NB4 (cell line): ENCODE results near the gene APOL4.
"Not testable (repeated sequence)": the region's sequence is repeated elsewhere in the genome, so short reads cannot be mapped to it uniquely, and the experiment has no call there.

Experiments used
- MAX ChIP-seq: IDR thresholded peaks from 2 replicates; pipeline ENCODE4 v1.6.1; 2011; ENCODE audit warnings: low read depth, low read length
- MYC ChIP-seq: IDR thresholded peaks from 2 replicates; pipeline ENCODE4 v1.6.1; 2011; ENCODE audit warnings: low read depth, low read length
- POLR2A ChIP-seq: IDR thresholded peaks from 2 replicates; pipeline ENCODE4 v1.6.1; 2011; ENCODE audit warnings: mild to moderate bottlenecking; ENCODE audit not compliant: insufficient read length; ENCODE audit errors: extremely low read depth
- TF ChIP-seq, protein P1 (sequence below): IDR thresholded peaks from one replicate; pipeline ENCODE4 v1.5.1; 2012; ENCODE audit warnings: low read depth, low read length

- TF ChIP-seq, protein P1, sequence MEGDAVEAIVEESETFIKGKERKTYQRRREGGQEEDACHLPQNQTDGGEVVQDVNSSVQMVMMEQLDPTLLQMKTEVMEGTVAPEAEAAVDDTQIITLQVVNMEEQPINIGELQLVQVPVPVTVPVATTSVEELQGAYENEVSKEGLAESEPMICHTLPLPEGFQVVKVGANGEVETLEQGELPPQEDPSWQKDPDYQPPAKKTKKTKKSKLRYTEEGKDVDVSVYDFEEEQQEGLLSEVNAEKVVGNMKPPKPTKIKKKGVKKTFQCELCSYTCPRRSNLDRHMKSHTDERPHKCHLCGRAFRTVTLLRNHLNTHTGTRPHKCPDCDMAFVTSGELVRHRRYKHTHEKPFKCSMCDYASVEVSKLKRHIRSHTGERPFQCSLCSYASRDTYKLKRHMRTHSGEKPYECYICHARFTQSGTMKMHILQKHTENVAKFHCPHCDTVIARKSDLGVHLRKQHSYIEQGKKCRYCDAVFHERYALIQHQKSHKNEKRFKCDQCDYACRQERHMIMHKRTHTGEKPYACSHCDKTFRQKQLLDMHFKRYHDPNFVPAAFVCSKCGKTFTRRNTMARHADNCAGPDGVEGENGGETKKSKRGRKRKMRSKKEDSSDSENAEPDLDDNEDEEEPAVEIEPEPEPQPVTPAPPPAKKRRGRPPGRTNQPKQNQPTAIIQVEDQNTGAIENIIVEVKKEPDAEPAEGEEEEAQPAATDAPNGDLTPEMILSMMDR, result not testable (repeated sequence)
- TF ChIP-seq POLR2A, MYC, MAX: not testable (repeated sequence)
Observed at GRCh38 chr22:36201025-36201424, 584 bp downstream of the APOL4 start.
